ENCODE measurements around the gene USP24.

DNA sequence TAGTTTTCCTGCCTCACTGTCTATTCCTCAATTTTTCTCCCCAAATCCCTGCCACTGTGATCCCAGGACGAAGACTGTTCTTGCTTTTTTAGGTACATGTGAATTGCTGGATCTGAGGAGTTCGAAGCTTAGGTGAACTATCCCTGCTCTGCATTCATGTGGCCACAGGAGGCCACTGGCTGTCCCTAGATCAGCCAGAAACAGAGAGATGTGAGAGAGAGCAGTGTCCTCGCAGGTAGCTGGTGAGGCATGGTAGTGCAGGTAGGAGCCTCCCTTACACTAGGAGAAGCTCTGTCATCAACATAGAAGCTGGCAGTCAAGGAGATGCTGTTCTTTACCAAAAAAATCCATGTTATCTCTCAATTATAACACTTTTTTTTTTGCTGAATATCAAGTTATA lies 71.5 kb downstream of the USP24 start:
- TF ChIP-seq, protein P1, sequence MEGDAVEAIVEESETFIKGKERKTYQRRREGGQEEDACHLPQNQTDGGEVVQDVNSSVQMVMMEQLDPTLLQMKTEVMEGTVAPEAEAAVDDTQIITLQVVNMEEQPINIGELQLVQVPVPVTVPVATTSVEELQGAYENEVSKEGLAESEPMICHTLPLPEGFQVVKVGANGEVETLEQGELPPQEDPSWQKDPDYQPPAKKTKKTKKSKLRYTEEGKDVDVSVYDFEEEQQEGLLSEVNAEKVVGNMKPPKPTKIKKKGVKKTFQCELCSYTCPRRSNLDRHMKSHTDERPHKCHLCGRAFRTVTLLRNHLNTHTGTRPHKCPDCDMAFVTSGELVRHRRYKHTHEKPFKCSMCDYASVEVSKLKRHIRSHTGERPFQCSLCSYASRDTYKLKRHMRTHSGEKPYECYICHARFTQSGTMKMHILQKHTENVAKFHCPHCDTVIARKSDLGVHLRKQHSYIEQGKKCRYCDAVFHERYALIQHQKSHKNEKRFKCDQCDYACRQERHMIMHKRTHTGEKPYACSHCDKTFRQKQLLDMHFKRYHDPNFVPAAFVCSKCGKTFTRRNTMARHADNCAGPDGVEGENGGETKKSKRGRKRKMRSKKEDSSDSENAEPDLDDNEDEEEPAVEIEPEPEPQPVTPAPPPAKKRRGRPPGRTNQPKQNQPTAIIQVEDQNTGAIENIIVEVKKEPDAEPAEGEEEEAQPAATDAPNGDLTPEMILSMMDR (conservative IDR thresholded peaks at IDR 0.05; ENCODE audit: low read depth, low read length): no peak
- no peak for TF ChIP-seq EZH2 (IDR thresholded peaks at IDR 0.05; ENCODE audit: borderline replicate concordance, low read depth, low read length, poor library complexity, severe bottlenecking)
